ENCODE results near the gene CADPS2.

GRCh38 chr7:122525355-122525754 lies 360.9 kb downstream of the CADPS2 start:
- TF ChIP-seq RAD21 (IDR thresholded peaks at IDR 0.05; ENCODE audit: low read length) (no peak), POLR2A (IDR thresholded peaks at IDR 0.05; ENCODE audit: low read depth, low read length) (no peak), CTCF (conservative IDR thresholded peaks at IDR 0.05; ENCODE audit: low read depth, low read length) (no peak), FOS (IDR thresholded peaks at IDR 0.05; ENCODE audit: low read depth, low read length) (no peak), BHLHE40 (IDR thresholded peaks at IDR 0.05; ENCODE audit: low read depth, low read length) (no peak), MXI1 (IDR thresholded peaks at IDR 0.05; ENCODE audit: borderline replicate concordance, low read depth, low read length) (no peak), ELK1 (IDR thresholded peaks at IDR 0.05; ENCODE audit: borderline replicate concordance, low read depth, low read length) (no peak), SMC3 (IDR thresholded peaks at IDR 0.05; ENCODE audit: low read depth, low read length) (no peak), MAZ (IDR thresholded peaks at IDR 0.05; ENCODE audit: borderline replicate concordance, low read depth, low read length) (no peak), RCOR1 (IDR thresholded peaks at IDR 0.05; ENCODE audit: insufficient replicate concordance, low read length) (no peak)
